ENCODE measurements around the gene CORIN.

- TF ChIP-seq CTCF (IDR thresholded peaks at IDR 0.05) (no peak), EZH2 (IDR thresholded peaks at IDR 0.05; ENCODE audit: borderline replicate concordance, insufficient read depth, low read depth, low read length, poor library complexity, severe bottlenecking) (no peak)
Observed at GRCh38 chr4:47762376-47763266, 75.2 kb downstream of the CORIN start.

Measured in B cell (primary cell).